Hepatocyte (in vitro differentiated cells): ENCODE data around the gene DDO.

Source experiments
- CTCF ChIP-seq: fragments of 200-600 bp; sonication (generic); IDR thresholded peaks from 2 replicates; pipeline ENCODE4 v1.5.1; 2016; ENCODE audit warnings: antibody characterized with exemption, mild to moderate bottlenecking; ENCODE audit not compliant: poor library complexity
- EZH2 ChIP-seq: fragments of 200-600 bp; sonication (generic); IDR thresholded peaks from 2 replicates; pipeline ENCODE4 v1.6.1; 2016; ENCODE audit warnings: antibody characterized with exemption, mild to moderate bottlenecking, borderline replicate concordance

- no peak for TF ChIP-seq CTCF
- TF ChIP-seq EZH2: no peak
These were observed 51.6 kb downstream of the DDO start for GRCh38 chr6:110363748-110364147.
